Activated T-helper 2 cell treated with anti-CD3 and anti-CD28 coated beads, Interferon-gamma antibody, Interleukin-2, Interleukin-4, amounts not matched to agents 10 μg/mL and 5 μg/mL and 100 μg/mL, durations not matched to agents 14 hours and 24 hours and 36 hours (primary cell): ENCODE data around the gene MYBBP1A. TPM values are rescaled to one million over a fixed set of nuclear protein-coding genes. Genes with fewer than 3 reads are reported as not detected.

Experiments
- DNase-seq: peaks from one replicate; pipeline ENCODE4 v3.0.0; 2021; ENCODE audit warnings: low spot score
- H3K27ac Mint-ChIP-seq: one replicate; pipeline ENCODE4 v1.8.0; 2021; ENCODE audit warnings: mixed read lengths
- H3K27me3 Mint-ChIP-seq: one replicate; pipeline ENCODE4 v1.8.0; 2021; ENCODE audit warnings: low read depth, mixed read lengths
- H3K36me3 Mint-ChIP-seq: one replicate; pipeline ENCODE4 v1.8.0; 2021; ENCODE audit warnings: low read depth, mixed read lengths
- H3K4me1 Mint-ChIP-seq: one replicate; pipeline ENCODE4 v1.8.0; 2021; ENCODE audit warnings: low read depth, mixed read lengths
- H3K4me3 Mint-ChIP-seq: one replicate; pipeline ENCODE4 v1.8.0; 2021; ENCODE audit warnings: low read depth, mild to moderate bottlenecking, moderate library complexity, mixed read lengths
- H3K9me3 Mint-ChIP-seq: one replicate; pipeline ENCODE4 v1.8.0; 2021; ENCODE audit warnings: mixed read lengths
- intact Hi-C: fragments of 100-400 bp; cut with micrococcal nuclease; formaldehyde crosslinking; loops from one replicate; pipeline ENCODE4 v1.15.1; 2023
- total RNA-seq: library from RNA; stranded (reverse); gene quantifications from 2 replicates; pipeline ENCODE4 v1.2.3, GENCODE V29; 2022

The MYBBP1A gene
- total RNA-seq, 1 donor from 2014 or later: 137 TPM

DNA sequence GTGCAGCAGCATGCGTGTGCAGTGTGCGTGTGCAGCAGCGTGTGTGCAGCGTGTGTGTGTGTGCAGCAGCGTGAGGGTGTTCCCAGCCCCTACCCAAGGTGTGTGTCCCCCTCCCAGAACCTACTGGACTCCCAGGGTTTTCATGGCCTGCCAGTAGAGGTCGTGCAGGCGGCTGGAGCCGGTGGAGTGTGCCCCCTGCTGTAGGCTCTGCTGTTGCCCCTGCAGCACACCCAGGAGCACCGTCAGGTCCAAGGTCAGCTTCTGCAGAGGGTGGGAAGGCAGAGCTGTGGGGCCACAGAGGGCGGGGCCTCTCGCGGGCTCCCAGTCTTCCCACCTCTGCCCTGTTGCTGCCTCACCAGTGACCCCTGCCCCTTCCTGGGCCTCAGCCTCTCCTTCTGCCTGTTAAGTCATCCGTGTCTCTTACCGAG is 14.9 kb downstream of the MYBBP1A start:
- no peaks in the 10 kb centered on the region for H3K9me3 Mint-ChIP-seq
- no peak for DNase-seq
- H3K4me1 Mint-ChIP-seq: no peaks in the 10 kb centered on the region
- H3K27ac Mint-ChIP-seq: no peak overlapping the region
- no peaks in the 10 kb centered on the region for H3K27me3 Mint-ChIP-seq
- intact Hi-C loops: no loop called here
- no peak overlapping the region for H3K4me3 Mint-ChIP-seq
- H3K36me3 Mint-ChIP-seq: peaks cover 29% of the 10 kb centered on the region

DNA sequence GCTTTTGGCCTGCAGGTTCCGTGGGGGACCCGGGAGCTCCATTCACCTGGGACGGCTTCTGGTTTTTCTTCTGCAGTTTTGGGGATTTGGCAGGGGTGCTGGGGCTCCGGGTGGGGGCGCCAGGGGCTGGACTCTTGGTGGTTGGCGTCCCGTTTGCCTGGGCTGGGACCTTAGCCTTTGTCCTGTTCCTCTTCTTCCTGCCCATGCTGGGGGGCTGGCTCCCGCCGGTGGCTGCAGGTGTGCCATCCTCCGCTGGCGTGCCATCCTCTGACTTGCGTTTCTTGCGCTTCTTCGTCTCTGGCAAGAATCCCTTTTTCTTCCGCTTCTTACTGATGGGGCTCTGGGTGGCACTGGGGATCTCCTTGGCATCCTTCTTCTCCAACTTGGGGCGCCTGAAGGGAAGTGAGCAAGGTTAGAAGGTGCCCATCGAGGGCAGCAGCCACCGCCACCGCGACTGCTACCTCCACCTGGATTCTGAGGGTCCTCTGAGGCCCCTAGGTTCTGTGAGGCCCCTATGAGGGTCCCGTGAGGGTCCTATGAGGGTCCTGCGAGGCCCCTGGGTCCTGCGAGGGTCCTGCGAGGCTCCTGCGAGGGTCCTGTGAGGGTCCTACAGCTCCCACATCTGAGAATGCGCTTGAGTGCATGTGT is 15.5 kb downstream of the MYBBP1A start:
- Mint-ChIP-seq H3K9me3 (no peaks in the 10 kb centered on the region), H3K36me3 (peaks cover 26% of the 10 kb centered on the region), H3K4me3 (no peak overlapping the region), H3K27ac (no peak overlapping the region), H3K27me3 (no peaks in the 10 kb centered on the region), H3K4me1 (no peaks in the 10 kb centered on the region)
- intact Hi-C loops: no loop called here
- DNase-seq: no peak

DNA sequence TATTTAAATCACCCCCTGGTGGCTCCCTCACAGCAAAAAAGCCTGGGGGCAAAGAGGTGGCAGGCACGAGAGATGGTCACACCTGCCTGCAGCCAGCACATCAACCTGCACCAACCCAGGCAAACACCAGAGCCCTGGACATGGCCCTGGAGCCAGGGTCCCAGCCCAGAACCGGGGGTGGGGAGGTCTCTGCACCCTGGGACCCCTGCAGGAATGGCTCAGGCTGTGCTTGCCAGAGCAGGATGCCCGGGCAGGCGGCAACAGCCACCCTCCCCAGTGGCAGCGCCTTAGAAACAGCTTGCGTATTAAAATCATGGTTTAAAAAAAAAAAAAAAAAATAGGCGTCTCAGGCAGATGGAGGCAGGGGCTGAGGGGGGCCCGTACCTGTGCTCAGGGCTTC is 16.2 kb downstream of the MYBBP1A start:
- intact Hi-C loops: no loop called here
- Mint-ChIP-seq H3K4me1 (no peaks in the 10 kb centered on the region), H3K4me3 (no peak overlapping the region), H3K9me3 (no peaks in the 10 kb centered on the region), H3K27me3 (no peaks in the 10 kb centered on the region), H3K27ac (no peak overlapping the region), H3K36me3 (peaks cover 25% of the 10 kb centered on the region)
- DNase-seq: no peak

DNA sequence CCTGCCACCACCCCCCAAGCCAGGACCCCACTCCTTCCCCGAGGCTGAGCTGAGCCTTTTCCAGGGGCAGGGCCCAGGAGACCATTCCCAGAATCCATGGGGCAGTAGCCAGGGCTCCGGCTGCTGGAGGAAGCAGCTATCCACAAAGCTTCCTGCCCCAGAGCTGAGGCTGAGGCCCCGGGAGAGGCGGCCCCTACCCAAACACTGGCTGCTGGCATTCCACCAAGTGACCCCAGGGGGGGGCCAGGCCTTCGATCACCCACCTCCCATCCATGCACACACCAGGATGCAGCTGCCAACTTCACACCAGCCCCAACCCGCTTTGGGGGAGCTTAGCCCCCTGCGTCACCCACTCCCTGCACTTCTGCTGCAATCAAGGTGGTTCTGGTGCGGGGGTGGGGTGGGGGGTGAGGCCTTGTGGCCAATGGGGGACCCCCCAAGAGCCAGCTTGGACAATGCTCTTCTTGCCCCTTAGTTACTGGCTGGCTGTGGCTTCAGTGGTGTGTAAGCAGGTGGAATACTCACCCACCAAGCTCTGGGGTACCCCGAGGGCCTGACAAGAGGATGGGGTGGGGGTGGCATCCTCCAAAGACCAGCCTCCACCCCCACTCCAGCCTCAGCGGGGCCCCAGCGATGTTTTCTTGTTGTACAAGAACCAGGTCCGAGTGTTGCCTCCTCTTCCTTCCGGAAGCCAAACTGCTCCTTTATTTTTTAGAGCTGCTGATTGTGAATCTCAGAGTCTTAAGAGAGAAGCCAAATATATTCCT is 16.8 kb downstream of the MYBBP1A start:
- H3K4me1 Mint-ChIP-seq: peaks cover 3% of the 10 kb centered on the region
- no peak for DNase-seq
- peaks cover 21% of the 10 kb centered on the region for H3K36me3 Mint-ChIP-seq
- H3K9me3 Mint-ChIP-seq: no peaks in the 10 kb centered on the region
- no peak overlapping the region for H3K4me3 Mint-ChIP-seq
- H3K27ac Mint-ChIP-seq: no peak overlapping the region
- no peaks in the 10 kb centered on the region for H3K27me3 Mint-ChIP-seq
- intact Hi-C loops: no loop called here

DNA sequence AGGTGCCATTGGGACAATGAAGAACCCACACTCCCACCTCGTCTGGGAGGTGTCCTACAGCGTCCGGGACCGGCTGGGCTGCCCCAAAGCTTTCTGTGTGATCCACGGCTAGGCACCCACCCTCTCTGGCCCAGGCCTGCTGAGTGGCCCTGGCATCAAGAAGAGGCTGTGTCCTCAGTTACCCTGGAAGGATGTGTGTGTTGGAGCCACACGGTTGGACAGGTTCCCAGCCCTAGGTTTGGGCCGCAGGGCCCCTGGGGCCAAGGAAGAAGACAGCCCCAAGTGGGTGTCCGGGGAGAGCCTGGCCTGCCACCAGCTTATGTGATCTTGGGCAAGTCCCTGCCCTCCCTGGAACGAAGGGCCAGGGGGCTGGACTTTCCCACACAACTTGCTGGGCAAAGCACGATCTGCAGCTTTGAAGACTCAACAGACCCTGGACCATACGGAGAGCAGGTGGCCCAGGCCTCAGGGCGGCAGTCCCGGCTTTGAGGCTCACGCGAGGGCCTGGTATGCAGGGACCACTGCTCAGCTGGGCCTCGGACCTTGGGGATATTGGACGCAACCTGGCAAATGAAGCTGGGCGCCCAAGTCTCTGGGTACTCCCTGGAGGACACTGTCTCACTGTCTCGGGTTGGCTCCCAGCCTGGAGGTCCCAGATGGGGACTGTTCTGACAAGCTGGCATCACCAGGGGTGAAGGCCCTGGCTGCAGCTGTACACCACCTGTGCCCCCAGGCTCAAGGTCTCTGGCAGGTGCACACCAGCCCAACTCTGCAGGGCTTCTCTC is 17.5 kb downstream of the MYBBP1A start:
- no peak overlapping the region for H3K4me3 Mint-ChIP-seq
- no peaks in the 10 kb centered on the region for H3K9me3 Mint-ChIP-seq
- no peak for DNase-seq
- no peak overlapping the region for H3K27ac Mint-ChIP-seq
- H3K36me3 Mint-ChIP-seq: peaks cover 21% of the 10 kb centered on the region
- peaks cover 6% of the 10 kb centered on the region for H3K4me1 Mint-ChIP-seq
- H3K27me3 Mint-ChIP-seq: no peaks in the 10 kb centered on the region
- intact Hi-C loops: no loop called here

DNA sequence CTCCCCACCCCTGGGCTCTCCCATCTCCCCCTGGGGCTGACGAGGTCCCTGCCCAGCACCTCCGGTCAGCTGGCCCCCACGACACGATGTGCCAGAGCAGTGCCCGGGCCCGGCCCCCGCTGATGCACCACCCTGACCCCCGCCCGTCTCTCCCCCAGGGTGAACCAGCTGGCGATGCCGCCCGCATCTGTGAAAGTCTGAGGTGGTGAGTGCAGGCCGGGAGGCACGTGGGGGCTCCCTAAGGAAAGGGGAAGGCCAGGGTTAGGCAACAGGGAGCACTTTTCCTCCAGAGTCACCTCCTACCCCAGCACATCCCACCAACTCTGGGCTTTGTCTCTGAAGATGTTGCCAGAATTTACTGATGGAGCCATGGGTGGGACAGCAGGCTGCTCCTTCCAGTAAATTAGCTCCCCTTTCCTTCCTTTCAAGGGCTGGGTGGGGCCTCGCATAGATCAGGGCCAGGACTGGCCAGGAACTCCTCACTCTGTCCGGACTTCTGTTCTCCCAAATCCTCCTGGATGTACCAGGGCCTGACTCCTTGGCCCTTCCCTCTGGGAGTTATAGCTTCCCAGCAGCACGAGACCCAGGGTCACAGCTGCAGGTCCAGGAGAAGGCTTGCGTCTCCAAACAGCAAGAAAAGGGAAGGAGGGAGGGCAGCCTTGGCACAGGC is 18.3 kb downstream of the MYBBP1A start:
- H3K27me3 Mint-ChIP-seq: peaks cover 2% of the 10 kb centered on the region
- no peak for DNase-seq
- intact Hi-C loops: no loop called here
- peaks cover 6% of the 10 kb centered on the region for H3K4me1 Mint-ChIP-seq
- H3K27ac Mint-ChIP-seq: no peak overlapping the region
- peaks cover 14% of the 10 kb centered on the region for H3K36me3 Mint-ChIP-seq
- H3K4me3 Mint-ChIP-seq: no peak overlapping the region
- no peaks in the 10 kb centered on the region for H3K9me3 Mint-ChIP-seq

DNA sequence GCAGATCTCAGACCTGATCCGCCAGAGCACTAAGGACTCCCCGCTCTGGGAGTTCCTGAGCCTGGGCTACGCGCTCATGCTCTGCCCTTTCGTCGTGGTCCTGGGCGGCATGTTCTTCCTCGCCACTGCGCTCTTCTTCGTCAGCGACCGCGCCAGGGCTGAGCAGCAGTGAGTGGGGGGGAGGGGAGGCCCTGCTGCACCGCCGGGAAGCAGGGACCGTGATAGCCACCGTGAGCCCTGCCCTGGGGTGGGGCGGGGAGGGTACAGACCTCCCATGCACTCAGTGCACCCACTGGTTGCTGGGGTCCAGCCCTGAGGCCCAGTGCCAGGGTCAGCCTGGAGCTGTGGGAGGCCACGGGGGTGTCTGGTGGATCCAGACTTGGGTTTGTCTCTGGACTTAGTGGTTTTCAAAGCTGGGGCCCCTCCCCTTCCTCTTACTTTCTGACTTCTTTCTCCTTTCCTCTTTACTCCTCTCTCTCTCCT is 18.9 kb downstream of the MYBBP1A start:
- H3K27ac Mint-ChIP-seq: no peak overlapping the region
- no peaks in the 10 kb centered on the region for H3K9me3 Mint-ChIP-seq
- DNase-seq: no peak
- H3K27me3 Mint-ChIP-seq: peaks cover 2% of the 10 kb centered on the region
- peaks cover 12% of the 10 kb centered on the region for H3K36me3 Mint-ChIP-seq
- H3K4me1 Mint-ChIP-seq: peaks cover 6% of the 10 kb centered on the region
- intact Hi-C loops: no loop called here
- no peak overlapping the region for H3K4me3 Mint-ChIP-seq

DNA sequence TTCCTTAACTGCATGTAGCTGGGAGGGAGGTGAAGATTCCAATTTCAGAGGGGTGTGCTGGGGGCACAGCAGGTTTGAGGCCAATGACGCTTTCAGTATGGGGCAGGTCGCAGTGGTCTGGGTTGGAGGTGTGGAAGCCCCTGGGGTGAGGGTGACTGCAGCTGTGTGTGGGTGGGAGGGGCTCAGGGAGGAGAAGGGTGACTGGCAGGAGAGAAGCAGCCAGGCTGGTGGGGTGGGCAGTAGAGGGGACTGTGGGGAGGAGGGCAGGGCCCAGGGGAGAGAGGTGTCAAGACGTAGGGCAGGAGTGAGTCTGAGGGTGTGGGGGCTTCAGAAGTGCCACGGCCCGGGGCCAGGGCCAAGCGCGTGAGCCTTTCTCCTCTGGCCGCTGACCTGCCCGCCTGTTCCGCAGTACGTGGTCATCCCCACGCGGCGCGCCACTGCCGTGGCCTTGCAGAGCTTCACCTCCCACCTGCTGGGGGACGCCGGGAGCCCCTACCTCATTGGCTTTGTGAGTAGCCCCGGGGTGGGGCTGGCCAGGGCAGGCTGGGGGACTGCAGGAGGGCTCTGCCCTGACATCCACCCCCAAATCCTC is 19.4 kb downstream of the MYBBP1A start:
- no peak for DNase-seq
- Mint-ChIP-seq H3K36me3 (peaks cover 7% of the 10 kb centered on the region), H3K4me1 (peaks cover 6% of the 10 kb centered on the region), H3K27ac (no peak overlapping the region), H3K27me3 (peaks cover 2% of the 10 kb centered on the region), H3K4me3 (no peak overlapping the region), H3K9me3 (no peaks in the 10 kb centered on the region)
- intact Hi-C loops: no loop called here

DNA sequence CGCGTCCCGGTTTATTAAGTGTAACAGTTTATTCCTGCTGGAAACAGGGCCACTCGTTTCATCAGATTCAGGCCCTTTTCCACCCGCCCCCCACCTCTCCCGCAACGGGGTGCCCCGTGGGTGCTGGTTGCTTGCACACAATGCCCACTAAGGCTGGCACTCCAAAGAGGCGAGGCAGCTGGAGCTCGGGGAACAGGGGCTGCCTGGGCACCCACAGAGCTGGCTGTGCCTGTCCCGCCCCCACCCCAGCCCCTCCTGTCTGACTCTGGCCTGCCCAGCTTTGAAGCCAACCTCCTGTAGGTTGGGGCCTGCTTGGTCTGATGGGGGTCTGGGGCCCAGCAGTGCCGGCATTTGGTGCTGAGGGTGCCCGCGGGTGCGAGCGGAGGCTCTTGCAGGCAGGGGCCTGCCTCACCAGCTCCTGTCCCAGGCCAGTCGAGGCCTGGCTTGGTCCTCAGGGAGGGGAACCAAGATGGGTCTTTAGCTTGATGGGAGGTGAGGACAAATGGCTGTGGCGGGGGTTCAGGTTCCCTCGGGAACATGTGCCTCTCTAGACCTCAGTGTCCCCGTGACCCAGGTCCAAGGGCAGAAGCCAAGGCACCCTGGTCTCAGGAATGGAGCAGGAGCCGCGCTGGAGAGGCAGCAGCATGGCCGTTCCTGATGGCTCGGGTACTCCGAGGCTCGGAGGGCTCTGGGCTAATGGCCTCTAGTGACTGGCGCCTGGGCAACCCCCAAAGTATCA is 20.1 kb downstream of the MYBBP1A start:
- Mint-ChIP-seq H3K27me3 (peaks cover 2% of the 10 kb centered on the region), H3K27ac (no peak overlapping the region), H3K4me3 (no peak overlapping the region), H3K4me1 (peaks cover 6% of the 10 kb centered on the region), H3K9me3 (no peaks in the 10 kb centered on the region), H3K36me3 (peaks cover 5% of the 10 kb centered on the region)
- intact Hi-C loops: no loop called here
- DNase-seq: no peak

DNA sequence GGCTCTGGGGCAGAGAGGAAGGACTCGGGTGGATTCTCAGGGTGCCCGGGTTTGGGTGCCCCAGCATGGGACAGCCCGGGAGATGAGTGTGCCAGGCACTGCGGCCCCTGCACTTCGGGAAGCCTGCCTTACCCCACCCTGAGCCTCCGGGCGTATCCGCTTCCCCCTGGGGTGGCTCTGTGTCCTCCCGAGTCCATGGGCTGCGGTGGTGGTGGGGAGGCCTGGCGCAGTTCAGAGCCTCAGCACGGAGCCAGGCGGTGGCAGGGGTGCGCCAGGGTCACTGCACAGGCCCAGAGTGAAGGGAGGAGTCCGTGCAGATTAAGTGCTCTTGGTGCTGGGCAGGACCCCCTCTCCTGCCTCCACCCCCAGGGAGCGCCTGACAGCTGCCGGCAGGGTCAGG is 20.7 kb downstream of the MYBBP1A start:
- peaks cover 3% of the 10 kb centered on the region for H3K27me3 Mint-ChIP-seq
- H3K4me1 Mint-ChIP-seq: peaks cover 6% of the 10 kb centered on the region
- peaks cover under 1% of the 10 kb centered on the region for H3K36me3 Mint-ChIP-seq
- H3K4me3 Mint-ChIP-seq: no peak overlapping the region
- intact Hi-C loops: no loop called here
- DNase-seq: no peak
- no peaks in the 10 kb centered on the region for H3K9me3 Mint-ChIP-seq
- H3K27ac Mint-ChIP-seq: no peak overlapping the region

DNA sequence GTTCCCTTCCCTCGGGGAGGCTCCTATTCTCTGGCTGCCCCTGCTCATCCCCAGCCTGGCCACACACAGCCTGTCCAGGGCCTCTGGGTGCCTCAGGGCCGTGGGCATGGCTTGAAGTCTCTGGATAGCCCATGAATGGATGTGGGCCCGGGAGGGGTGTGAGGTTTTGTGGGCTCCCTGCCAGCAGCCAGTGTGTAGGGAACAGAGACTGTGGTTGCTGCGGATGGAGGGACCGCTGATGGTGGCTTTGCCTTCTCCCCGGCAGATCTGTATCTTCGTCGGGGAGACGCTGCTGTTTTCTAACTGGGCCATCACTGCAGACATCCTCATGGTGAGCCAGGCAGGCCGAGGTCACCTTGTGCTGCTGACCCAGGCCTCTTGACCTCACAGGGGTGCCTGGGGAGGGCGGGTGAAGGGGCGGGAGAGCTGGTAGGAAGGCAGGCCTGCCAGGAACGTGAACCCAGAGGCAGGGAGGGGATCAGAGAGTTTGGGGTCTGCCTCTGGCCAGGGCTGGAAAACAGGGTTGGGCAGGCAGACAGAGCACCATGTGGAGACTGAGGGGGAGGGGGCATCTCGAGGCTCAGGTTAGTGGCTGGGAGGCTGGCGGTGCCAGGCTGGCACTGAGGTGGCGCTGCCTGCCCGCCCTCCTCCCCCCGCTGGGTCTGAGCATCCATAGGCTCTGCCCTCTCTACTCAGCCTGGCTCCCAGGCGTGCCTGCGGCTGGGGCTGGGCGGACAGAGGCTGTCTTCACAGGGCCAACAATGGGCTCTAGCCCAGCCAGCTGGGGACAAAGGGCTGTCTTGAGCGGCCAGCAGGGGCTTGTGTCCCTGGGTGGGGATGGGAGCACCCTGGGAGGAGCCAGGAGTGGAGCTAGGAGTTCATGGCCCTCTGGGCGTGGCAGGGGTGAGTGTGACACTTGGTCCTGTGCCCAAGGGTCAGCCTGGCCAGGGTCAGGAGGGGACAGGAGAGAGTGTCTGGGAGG is 21.4 kb downstream of the MYBBP1A start:
- Mint-ChIP-seq H3K9me3 (no peaks in the 10 kb centered on the region), H3K27me3 (peaks cover 4% of the 10 kb centered on the region), H3K4me1 (peaks cover 6% of the 10 kb centered on the region), H3K27ac (no peak overlapping the region), H3K36me3 (no peaks in the 10 kb centered on the region), H3K4me3 (no peak overlapping the region)
- intact Hi-C loops: no loop called here
- peak; percentile 19 for DNase-seq
